ENCODE results near the gene HIP1. TPM values are rescaled to one million over a fixed set of nuclear protein-coding genes. Genes with fewer than 3 reads are reported as not detected.

Gene HIP1
- total RNA-seq, 1 donor from 2014 or later: 39.2 TPM

DNA sequence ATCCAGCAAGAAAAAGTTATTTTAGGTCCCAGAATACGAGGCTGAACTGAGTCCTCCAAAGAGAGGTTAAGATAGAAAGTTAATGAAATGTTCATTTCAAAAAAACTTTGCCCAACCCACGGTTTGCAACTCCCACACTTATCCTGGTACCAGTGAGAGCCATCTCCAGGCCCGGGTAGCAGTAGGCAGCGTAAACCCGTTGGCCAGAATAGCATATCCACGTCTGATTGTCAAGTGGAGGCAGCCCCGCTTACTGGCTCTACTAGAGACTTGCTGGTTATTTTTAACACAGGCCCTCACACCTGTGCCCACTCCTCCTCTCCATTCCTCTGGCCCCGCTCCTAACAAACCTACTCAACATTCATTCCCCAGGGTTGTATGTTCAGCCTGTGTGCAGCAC is 109.7 kb downstream of the HIP1 start:
- Histone ChIP-seq H3K4me1 (no peaks in the 10 kb centered on the region), H3K27me3 (no peaks in the 10 kb centered on the region), H4K20me1 (ENCODE audit: low read depth) (peaks cover 34% of the 10 kb centered on the region), H3K27ac (no peak overlapping the region), H3K9ac (no peak overlapping the region), H3K9me3 (ENCODE audit: low read depth) (no peaks in the 10 kb centered on the region), H3K36me3 (peaks cover 10% of the 10 kb centered on the region), H3F3A (ENCODE audit: low read depth) (no peaks in the 10 kb centered on the region), H2AFZ (replicated peaks) (no peak overlapping the region), H3K4me2 (no peak overlapping the region), H3K4me3 (no peak overlapping the region), H3K79me2 (ENCODE audit: low read depth) (peaks cover 99% of the 10 kb centered on the region)
- DNase-seq (ENCODE audit: low spot score): peak; percentile 43
- TF ChIP-seq EZH2phosphoT487 (IDR thresholded peaks at IDR 0.05) (no peak), EZH2 (IDR thresholded peaks at IDR 0.05) (no peak)
- TF ChIP-seq, protein P1, sequence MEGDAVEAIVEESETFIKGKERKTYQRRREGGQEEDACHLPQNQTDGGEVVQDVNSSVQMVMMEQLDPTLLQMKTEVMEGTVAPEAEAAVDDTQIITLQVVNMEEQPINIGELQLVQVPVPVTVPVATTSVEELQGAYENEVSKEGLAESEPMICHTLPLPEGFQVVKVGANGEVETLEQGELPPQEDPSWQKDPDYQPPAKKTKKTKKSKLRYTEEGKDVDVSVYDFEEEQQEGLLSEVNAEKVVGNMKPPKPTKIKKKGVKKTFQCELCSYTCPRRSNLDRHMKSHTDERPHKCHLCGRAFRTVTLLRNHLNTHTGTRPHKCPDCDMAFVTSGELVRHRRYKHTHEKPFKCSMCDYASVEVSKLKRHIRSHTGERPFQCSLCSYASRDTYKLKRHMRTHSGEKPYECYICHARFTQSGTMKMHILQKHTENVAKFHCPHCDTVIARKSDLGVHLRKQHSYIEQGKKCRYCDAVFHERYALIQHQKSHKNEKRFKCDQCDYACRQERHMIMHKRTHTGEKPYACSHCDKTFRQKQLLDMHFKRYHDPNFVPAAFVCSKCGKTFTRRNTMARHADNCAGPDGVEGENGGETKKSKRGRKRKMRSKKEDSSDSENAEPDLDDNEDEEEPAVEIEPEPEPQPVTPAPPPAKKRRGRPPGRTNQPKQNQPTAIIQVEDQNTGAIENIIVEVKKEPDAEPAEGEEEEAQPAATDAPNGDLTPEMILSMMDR (IDR thresholded peaks at IDR 0.05): no peak
- H3K27ac Mint-ChIP-seq: no peak overlapping the region
- H3K9me3 Mint-ChIP-seq: peaks cover 43% of the 10 kb centered on the region
- peaks cover 4% of the 10 kb centered on the region for H3K4me1 Mint-ChIP-seq
- peaks cover 5% of the 10 kb centered on the region for H3K27me3 Mint-ChIP-seq (ENCODE audit: insufficient read depth, low read depth)
- no peak overlapping the region for H3K4me3 Mint-ChIP-seq
- H3K36me3 Mint-ChIP-seq: peaks cover 75% of the 10 kb centered on the region

DNA sequence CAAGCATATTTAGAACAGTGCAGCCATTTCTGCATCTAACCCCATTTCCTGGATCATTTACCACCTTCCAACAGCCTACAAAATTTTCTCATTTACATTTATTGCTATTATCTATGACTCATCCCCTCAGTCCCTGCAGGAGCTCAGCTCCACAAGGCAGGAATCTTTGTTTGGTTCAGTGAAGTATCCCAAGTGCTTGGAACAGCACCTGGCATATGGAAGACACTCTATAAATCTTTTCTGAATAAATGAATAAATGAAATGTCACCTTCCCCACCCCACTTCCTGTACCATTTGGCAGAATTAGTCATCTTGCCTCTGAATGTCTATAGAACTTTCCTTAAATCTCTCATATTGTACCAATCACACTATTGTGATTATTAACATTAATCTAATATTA is 110.7 kb downstream of the HIP1 start:
- Histone ChIP-seq H3K9ac (no peak overlapping the region), H3K27me3 (no peaks in the 10 kb centered on the region), H3K4me3 (no peak overlapping the region), H2AFZ (replicated peaks) (no peak overlapping the region), H3K4me2 (no peak overlapping the region), H3K4me1 (no peaks in the 10 kb centered on the region), H3K9me3 (ENCODE audit: low read depth) (no peaks in the 10 kb centered on the region), H3K36me3 (peaks cover 10% of the 10 kb centered on the region), H3F3A (ENCODE audit: low read depth) (no peaks in the 10 kb centered on the region), H3K27ac (no peak overlapping the region), H3K79me2 (ENCODE audit: low read depth) (peaks cover 98% of the 10 kb centered on the region), H4K20me1 (ENCODE audit: low read depth) (peaks cover 29% of the 10 kb centered on the region)
- H3K27ac Mint-ChIP-seq: no peak overlapping the region
- TF ChIP-seq EZH2 (IDR thresholded peaks at IDR 0.05) (no peak), EZH2phosphoT487 (IDR thresholded peaks at IDR 0.05) (no peak)
- TF ChIP-seq, protein P1 (IDR thresholded peaks at IDR 0.05): no peak
- peaks cover 12% of the 10 kb centered on the region for H3K4me1 Mint-ChIP-seq
- H3K36me3 Mint-ChIP-seq: peaks cover 71% of the 10 kb centered on the region
- peaks cover 43% of the 10 kb centered on the region for H3K9me3 Mint-ChIP-seq
- peaks cover 5% of the 10 kb centered on the region for H3K27me3 Mint-ChIP-seq (ENCODE audit: insufficient read depth, low read depth)
- no peak for DNase-seq (ENCODE audit: low spot score)
- no peak overlapping the region for H3K4me3 Mint-ChIP-seq

DNA sequence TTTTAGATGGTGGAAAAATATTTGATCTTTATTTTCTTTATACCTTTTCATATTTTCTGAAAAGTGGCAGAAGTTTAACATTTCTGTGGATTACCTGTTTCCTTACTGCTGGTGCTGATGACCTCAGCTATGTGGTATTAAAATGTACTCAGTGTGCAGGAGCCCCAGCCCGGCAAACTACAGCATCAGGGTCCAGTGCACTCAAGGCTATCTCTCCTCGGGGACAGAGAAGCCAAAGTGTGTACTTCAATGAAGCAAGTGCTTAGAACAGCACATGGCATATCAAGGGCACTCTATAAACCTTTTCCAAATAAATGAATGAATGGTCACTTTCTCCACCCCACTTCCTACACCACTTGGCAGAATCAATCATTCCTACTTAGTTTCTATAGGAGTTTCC is 111.8 kb downstream of the HIP1 start:
- Mint-ChIP-seq H3K36me3 (peaks cover 69% of the 10 kb centered on the region), H3K4me3 (no peak overlapping the region)

More for the DNA sequence above, 111.8 kb downstream of the HIP1 start:
- H2AFZ ChIP-seq (replicated peaks): no peak overlapping the region
- no peaks in the 10 kb centered on the region for H3F3A ChIP-seq (ENCODE audit: low read depth)
- no peak for TF ChIP-seq EZH2 (IDR thresholded peaks at IDR 0.05)
- TF ChIP-seq, protein P1 (IDR thresholded peaks at IDR 0.05): no peak
- Mint-ChIP-seq H3K4me1 (peaks cover 15% of the 10 kb centered on the region), H3K27me3 (ENCODE audit: insufficient read depth, low read depth) (peaks cover 5% of the 10 kb centered on the region), H3K9me3 (peaks cover 41% of the 10 kb centered on the region), H3K27ac (no peak overlapping the region)
- H3K9ac ChIP-seq: no peak overlapping the region
- H3K4me2 ChIP-seq: no peak overlapping the region
- H3K9me3 ChIP-seq (ENCODE audit: low read depth): no peaks in the 10 kb centered on the region
- peaks cover 10% of the 10 kb centered on the region for H3K36me3 ChIP-seq
- DNase-seq (ENCODE audit: low spot score): no peak
- H3K27ac ChIP-seq: no peak overlapping the region
- H3K4me3 ChIP-seq: no peak overlapping the region
- H3K27me3 ChIP-seq: no peaks in the 10 kb centered on the region
- H4K20me1 ChIP-seq (ENCODE audit: low read depth): peaks cover 25% of the 10 kb centered on the region
- peaks cover 98% of the 10 kb centered on the region for H3K79me2 ChIP-seq (ENCODE audit: low read depth)
- no peaks in the 10 kb centered on the region for H3K4me1 ChIP-seq
